ENCODE measurements around the gene RIC8B.

RIC8B gene

GRCh38 chr12:106840243-106840642 lies 65.8 kb downstream of the RIC8B start:
- TF ChIP-seq CTCF (IDR thresholded peaks at IDR 0.05; ENCODE audit: low read length) (no peak), EZH2 (IDR thresholded peaks at IDR 0.05; ENCODE audit: borderline replicate concordance, low read length) (no peak)
- no peak overlapping the region for H2AFZ ChIP-seq (ENCODE audit: low read length)
- no peaks in the 10 kb centered on the region for H3K27me3 ChIP-seq (ENCODE audit: insufficient read depth, low read length)
- no peaks in the 10 kb centered on the region for H3K9me3 ChIP-seq (ENCODE audit: low read length)
- no peaks in the 10 kb centered on the region for H3K79me2 ChIP-seq (ENCODE audit: insufficient read depth, low read length)
- no peaks in the 10 kb centered on the region for H3F3A ChIP-seq (ENCODE audit: insufficient read depth, low read length)
- H3K4me3 ChIP-seq (ENCODE audit: low read depth, low read length, poor library complexity, severe bottlenecking), result no peak overlapping the region
- H3K4me1 ChIP-seq (ENCODE audit: insufficient read depth, low read length, severe bottlenecking), result no peaks in the 10 kb centered on the region
- H3K27ac ChIP-seq (ENCODE audit: low read depth, low read length, poor library complexity, severe bottlenecking), result no peak overlapping the region
- H3K9ac ChIP-seq (ENCODE audit: low read length), result no peak overlapping the region
- H3K9me2 ChIP-seq (ENCODE audit: low read depth, low read length), result no peaks in the 10 kb centered on the region
- H3K4me2 ChIP-seq (ENCODE audit: low read length), result no peak overlapping the region
- H4K20me1 ChIP-seq (ENCODE audit: insufficient read depth, low read length), result no peaks in the 10 kb centered on the region
- no peaks in the 10 kb centered on the region for H3K36me3 ChIP-seq (ENCODE audit: insufficient read depth, low read length)

- Histone ChIP-seq H3K36me3 (ENCODE audit: insufficient read depth, low read length) (no peaks in the 10 kb centered on the region), H3K9me2 (ENCODE audit: low read depth, low read length) (no peaks in the 10 kb centered on the region), H4K20me1 (ENCODE audit: insufficient read depth, low read length) (no peaks in the 10 kb centered on the region), H3K9me3 (ENCODE audit: low read length) (no peaks in the 10 kb centered on the region), H3K79me2 (ENCODE audit: insufficient read depth, low read length) (no peaks in the 10 kb centered on the region), H3K9ac (ENCODE audit: low read length) (no peak overlapping the region), H3K4me3 (ENCODE audit: low read depth, low read length, poor library complexity, severe bottlenecking) (no peak overlapping the region), H2AFZ (ENCODE audit: low read length) (no peak overlapping the region), H3F3A (ENCODE audit: insufficient read depth, low read length) (no peaks in the 10 kb centered on the region), H3K4me2 (ENCODE audit: low read length) (no peak overlapping the region), H3K4me1 (ENCODE audit: insufficient read depth, low read length, severe bottlenecking) (no peaks in the 10 kb centered on the region), H3K27me3 (ENCODE audit: insufficient read depth, low read length) (no peaks in the 10 kb centered on the region), H3K27ac (ENCODE audit: low read depth, low read length, poor library complexity, severe bottlenecking) (no peak overlapping the region)
- TF ChIP-seq EZH2 (IDR thresholded peaks at IDR 0.05; ENCODE audit: borderline replicate concordance, low read length), result no peak
- TF ChIP-seq CTCF (IDR thresholded peaks at IDR 0.05; ENCODE audit: low read length), result peak; percentile 56; the same call in 1 of the 2 replicates
Observed at GRCh38 chr12:106841510-106842302, 67.2 kb downstream of the RIC8B start.

- Histone ChIP-seq H3K79me2 (ENCODE audit: insufficient read depth, low read length) (no peaks in the 10 kb centered on the region), H3K4me2 (ENCODE audit: low read length) (no peak overlapping the region)
Observed at GRCh38 chr12:106845902-106846301, 71.4 kb downstream of the RIC8B start.

More at GRCh38 chr12:106845902-106846301, 71.4 kb downstream of the RIC8B start:
- H3F3A ChIP-seq (ENCODE audit: insufficient read depth, low read length), result no peaks in the 10 kb centered on the region
- no peaks in the 10 kb centered on the region for H3K4me1 ChIP-seq (ENCODE audit: insufficient read depth, low read length, severe bottlenecking)
- H4K20me1 ChIP-seq (ENCODE audit: insufficient read depth, low read length), result no peaks in the 10 kb centered on the region
- H3K9me3 ChIP-seq (ENCODE audit: low read length), result no peaks in the 10 kb centered on the region
- H3K4me3 ChIP-seq (ENCODE audit: low read depth, low read length, poor library complexity, severe bottlenecking), result no peak overlapping the region
- H3K9ac ChIP-seq (ENCODE audit: low read length), result no peak overlapping the region
- no peaks in the 10 kb centered on the region for H3K9me2 ChIP-seq (ENCODE audit: low read depth, low read length)
- TF ChIP-seq EZH2 (IDR thresholded peaks at IDR 0.05; ENCODE audit: borderline replicate concordance, low read length) (no peak), CTCF (IDR thresholded peaks at IDR 0.05; ENCODE audit: low read length) (no peak)
- no peaks in the 10 kb centered on the region for H3K27me3 ChIP-seq (ENCODE audit: insufficient read depth, low read length)
- no peak overlapping the region for H3K27ac ChIP-seq (ENCODE audit: low read depth, low read length, poor library complexity, severe bottlenecking)
- no peaks in the 10 kb centered on the region for H3K36me3 ChIP-seq (ENCODE audit: insufficient read depth, low read length)
- no peak overlapping the region for H2AFZ ChIP-seq (ENCODE audit: low read length)
